RKO (cell line): ENCODE data around the gene CAP2.
"Not testable (repeated sequence)": the region's sequence is repeated elsewhere in the genome, so short reads cannot be mapped to it uniquely, and the experiment has no call there.

Experiments
- DNase-seq: peaks from one replicate; pipeline ENCODE4 v3.0.0-alpha.2; 2016; ENCODE audit warnings: low spot score

Gene CAP2

GRCh38 chr6:17440811-17441210 is 47.4 kb downstream of the CAP2 start:
- not testable (repeated sequence) for DNase-seq

- no peak for DNase-seq
These were observed 48.8 kb downstream of the CAP2 start for GRCh38 chr6:17442196-17442595.

- DNase-seq: no peak
These were observed 53.3 kb downstream of the CAP2 start for GRCh38 chr6:17446713-17447112.

GRCh38 chr6:17448165-17448564 is 54.8 kb downstream of the CAP2 start:
- DNase-seq: no peak

GRCh38 chr6:17450397-17450796 is 57.0 kb downstream of the CAP2 start:
- no peak for DNase-seq

GRCh38 chr6:17450832-17451231 is 57.4 kb downstream of the CAP2 start:
- no peak for DNase-seq

GRCh38 chr6:17452096-17452495 is 58.7 kb downstream of the CAP2 start:
- no peak for DNase-seq

- DNase-seq: no peak
These were observed 61.1 kb downstream of the CAP2 start for GRCh38 chr6:17454316-17455005.

- DNase-seq: no peak
These were observed 62.5 kb downstream of the CAP2 start for GRCh38 chr6:17455919-17456318.

- DNase-seq: no peak
These were observed 63.3 kb downstream of the CAP2 start for GRCh38 chr6:17456711-17457110.

- DNase-seq: no peak
These were observed 64.0 kb downstream of the CAP2 start for GRCh38 chr6:17457405-17457804.

GRCh38 chr6:17457956-17458355 is 64.6 kb downstream of the CAP2 start:
- no peak for DNase-seq

GRCh38 chr6:17458966-17459365 is 65.6 kb downstream of the CAP2 start:
- no peak for DNase-seq

GRCh38 chr6:17460862-17461261 is 67.5 kb downstream of the CAP2 start:
- no peak for DNase-seq

GRCh38 chr6:17466147-17466546 is 72.8 kb downstream of the CAP2 start:
- no peak for DNase-seq

GRCh38 chr6:17466707-17467106 is 73.3 kb downstream of the CAP2 start:
- no peak for DNase-seq

GRCh38 chr6:17469006-17469832 is 75.8 kb downstream of the CAP2 start:
- no peak for DNase-seq

- DNase-seq: no peak
These were observed 77.0 kb downstream of the CAP2 start for GRCh38 chr6:17470202-17470937.

- DNase-seq: no peak
These were observed 77.5 kb downstream of the CAP2 start for GRCh38 chr6:17470938-17471327.

GRCh38 chr6:17472653-17473183 is 79.3 kb downstream of the CAP2 start:
- no peak for DNase-seq

- no peak for DNase-seq
These were observed 80.2 kb downstream of the CAP2 start for GRCh38 chr6:17473554-17473953.

- DNase-seq: no peak
These were observed 80.9 kb downstream of the CAP2 start for GRCh38 chr6:17474289-17474688.
